GM21360 (cell line): ENCODE results near the gene IL17REL.

Experiments
- ATAC-seq: cut with Tn5 transposase; IDR thresholded peaks from one replicate; pipeline ENCODE4 v1.9.1; 2021; ENCODE audit warnings: mild to moderate bottlenecking, moderate library complexity; ENCODE audit not compliant: unreplicated experiment

Gene IL17REL

DNA sequence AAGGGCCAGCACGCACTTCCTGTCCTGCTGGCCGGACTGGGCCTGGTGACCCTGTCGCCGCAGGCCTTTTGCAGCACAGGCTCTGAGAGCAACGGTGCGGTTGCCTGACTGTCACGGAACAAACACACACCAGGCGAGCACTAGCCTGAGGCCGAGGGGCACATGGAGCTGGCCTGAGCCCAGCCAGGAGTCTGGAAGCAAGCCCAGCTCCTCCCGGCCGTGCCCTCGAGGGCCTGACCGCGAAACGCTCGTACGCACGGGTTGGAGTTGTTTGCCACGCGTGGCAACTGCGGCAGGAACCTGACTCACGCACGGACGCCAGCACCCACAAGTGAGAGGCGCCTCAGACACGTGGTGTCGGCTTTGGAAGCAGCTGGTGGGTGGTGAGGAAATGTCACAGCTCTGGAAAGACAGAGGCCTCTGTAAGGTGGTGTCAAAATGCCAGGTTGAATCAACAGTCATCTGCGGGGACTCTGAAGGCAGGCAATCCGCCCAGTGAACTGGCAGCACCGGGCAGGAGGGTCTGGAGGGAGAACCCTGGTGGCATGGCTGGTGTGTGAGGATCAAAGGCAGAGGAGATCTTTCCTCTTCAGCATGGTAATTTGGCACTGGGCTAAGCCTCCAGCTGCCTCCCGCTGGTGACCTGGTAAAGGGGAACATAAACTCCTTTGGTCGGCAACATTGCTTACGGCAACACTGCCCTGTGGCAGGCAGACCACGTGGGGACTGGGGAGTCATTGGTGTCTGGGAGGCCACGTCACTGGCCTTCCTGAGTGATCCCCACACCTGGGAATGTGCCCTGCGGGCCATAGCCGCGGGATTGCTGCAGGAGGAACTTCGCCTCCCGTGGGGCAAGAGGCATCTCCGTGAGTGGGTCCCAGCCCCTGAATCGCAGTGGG lies 15.3 kb upstream of the IL17REL start:
- no peak for ATAC-seq

GRCh38 chr22:50025993-50026392 lies 13.4 kb upstream of the IL17REL start:
- no peak for ATAC-seq

DNA sequence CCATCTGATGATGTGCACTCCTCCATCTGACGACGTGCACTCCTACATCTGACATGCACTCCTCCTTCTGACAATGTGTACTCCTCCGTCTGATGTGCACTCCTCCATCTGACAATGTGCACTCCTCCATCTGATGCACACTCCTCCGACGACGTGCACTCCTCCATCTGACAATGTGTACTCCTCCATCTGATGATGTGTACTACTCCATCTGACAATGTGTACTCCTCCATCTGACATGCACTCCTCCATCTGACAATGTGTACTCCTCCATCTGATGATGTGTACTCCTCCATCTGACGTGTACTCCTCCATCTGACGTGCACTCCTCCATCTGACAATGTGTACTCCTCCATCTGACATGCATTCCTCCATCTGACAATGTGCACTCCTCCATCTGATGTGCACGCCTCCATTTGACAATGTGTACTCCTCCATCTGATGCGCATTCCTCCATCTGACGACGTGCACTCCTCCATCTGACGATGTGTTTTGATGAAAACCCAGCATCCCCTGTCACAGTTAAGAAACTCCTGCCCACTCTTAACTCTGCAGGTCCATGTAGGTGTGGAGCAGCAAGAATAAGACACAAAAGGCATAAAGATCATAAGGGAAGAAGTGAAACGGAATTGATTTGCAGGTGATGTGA lies 9.7 kb upstream of the IL17REL start:
- ATAC-seq = no peak

DNA sequence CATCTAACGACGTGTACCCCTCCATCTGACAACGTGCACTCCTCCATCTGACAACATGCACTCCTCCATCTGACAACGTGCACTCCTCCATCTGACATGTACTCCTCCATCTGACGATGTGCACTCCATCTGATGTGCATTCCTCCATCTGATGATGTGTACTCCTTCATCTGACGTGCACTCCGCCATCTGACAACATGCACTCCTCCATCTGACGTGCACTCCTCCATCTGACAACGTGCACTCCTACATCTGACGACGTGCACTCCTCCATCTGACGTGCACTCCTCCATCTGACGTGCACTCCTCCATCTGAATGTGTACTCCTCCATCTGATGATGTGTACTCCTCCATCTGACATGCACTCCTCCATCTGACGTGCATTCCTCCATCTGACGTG lies 8.0 kb upstream of the IL17REL start:
- no peak for ATAC-seq

DNA sequence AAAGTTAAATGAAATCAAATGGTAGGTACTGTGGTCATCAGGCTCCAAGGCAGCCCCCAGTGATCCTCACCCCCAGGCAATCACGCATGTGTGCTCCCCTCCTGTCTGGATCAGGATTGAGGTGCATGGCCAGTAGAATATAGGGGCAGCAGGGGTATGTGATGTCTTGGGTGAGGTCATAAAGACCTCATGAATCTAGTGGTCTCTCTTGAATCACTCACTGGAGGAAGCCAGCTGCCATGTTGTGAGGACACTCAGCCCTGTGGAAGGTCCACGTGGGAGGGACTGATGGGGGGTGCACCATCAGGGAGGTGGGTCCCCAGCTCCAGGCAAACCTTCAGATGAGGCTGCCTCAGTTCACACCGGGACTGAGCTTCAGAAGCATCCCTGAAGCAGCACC lies 6.8 kb upstream of the IL17REL start:
- no peak for ATAC-seq

- ATAC-seq = no peak
Observed at GRCh38 chr22:50018608-50019285, 6.2 kb upstream of the IL17REL start.

DNA sequence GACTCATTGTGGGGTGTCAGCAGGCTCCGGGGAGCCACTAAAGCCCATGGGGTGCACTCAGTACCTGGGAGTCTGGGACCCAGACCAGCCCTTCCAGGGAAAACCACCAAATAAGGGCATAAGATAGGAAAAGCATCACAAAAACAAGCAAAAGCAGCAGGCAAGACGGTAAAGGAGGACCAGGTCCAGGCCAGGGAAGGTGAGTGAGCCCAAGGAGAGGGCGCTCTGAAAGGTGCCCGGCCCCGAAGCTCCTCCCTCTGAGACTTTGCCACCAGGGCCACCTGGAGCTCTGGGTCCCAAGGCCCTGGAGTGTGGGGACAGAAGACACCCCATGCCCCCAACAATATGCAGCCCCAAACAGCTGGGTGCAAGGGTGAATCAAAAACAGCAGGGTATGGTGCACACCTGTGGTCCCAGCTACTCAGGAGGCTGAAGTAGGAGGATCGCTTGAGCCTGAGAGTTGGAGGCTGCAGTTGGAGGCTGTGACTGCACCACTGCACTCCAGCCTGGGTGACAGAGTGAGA lies 5.2 kb upstream of the IL17REL start:
- no peak for ATAC-seq

GRCh38 chr22:50016988-50017700 lies 4.6 kb upstream of the IL17REL start:
- no peak for ATAC-seq

- ATAC-seq = no peak
Observed at GRCh38 chr22:50016308-50016987, 3.9 kb upstream of the IL17REL start.

DNA sequence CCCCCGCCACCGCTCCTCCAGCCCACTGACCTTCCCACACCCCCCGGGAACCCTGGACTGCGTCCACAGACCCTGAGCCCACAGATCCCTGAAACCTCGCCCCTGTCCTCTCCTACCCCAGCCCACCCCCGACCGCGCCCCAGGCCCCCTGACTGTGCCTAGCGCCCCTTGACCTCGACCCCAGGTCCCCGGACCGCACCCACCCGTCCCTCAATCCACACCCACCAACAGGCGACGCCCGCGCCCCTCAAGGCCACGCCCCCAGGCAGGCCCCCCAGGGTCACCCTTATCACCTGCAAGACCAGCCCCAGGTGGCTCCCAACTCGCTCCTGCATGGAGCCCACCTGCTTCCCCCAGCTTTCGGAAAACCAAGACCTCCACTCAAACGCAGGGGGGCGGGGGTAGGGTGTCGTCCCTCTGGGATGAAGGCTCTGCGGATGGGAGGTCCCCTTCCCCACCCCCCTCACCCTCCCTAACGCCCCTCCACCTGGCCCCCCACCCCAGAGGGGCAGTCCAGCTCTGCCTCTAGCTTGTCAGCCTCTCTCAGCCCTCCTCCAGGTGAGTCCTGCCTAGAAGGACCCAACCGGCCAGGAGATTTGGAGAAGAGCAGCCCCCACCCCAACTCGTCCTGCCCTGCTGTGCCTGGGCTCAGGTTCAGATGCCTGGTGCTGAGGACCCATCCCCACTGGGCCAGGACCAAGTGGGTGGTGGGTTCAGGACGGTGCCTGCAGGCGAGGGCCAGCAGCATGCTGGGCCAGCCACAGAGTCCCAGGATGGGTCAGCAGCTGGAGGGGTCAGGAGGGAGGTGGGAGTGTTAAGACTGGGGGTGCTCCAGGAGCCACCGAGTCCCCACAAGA lies 3.1 kb upstream of the IL17REL start:
- no peak for ATAC-seq

DNA sequence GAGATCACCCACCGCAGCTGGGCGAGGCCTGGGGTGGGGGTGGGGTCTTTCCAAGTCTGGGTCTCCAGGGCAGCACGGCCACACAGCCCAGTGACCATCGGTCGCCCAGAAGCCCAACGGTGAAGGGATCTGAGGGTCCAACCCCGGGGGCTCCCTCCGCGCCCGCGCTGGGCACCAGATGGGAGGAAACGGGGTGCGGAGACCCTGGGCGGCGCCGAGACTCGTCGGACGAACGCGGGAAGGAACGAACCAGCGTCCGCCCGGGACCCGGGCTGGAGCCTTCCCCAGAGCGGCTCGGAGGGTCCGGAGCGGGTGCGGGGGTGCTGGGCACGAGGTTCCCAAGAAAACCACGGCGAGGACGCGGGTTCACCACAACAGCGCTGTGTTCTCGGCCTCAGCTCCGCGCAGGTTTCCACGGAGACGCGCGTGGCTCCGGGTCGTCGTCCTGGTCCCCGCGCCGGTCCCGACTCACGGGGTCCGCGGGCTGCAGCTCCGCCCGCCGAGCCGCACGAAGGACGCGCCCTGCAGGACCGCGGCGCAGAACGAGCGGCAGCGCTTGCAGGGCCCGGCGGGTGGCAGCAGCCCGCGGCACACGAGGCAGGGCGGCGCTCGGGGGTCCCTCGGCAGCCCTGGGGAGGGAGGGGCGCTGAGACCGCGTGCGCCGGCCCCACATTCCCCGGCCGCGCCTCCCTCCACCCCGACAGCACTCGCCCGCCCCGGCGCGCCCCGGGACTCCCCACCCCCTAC lies 2.3 kb upstream of the IL17REL start:
- ATAC-seq = no peak

DNA sequence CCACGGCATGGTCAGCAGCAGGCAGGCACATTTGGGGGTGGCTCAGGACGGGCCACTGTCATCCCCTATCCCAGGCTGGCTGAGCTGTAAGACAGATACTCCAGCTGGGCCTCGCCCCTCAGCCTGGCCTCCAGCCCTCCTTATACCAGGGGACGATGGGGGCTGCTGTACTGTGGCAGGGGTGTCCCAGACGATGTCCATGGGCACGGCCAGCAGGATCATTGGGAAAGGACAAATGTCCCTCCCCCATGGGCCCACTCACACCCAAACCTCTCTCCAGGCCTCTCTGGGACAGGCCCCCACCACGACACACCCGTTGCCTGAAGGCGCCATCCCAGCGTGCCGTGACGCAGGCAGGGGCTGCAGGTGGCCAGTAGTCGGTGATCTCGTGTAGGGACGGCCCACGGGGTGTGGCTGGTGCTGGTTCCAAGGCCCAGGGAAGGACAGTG lies 1.5 kb upstream of the IL17REL start:
- no peak for ATAC-seq

- no peak for ATAC-seq
Observed at GRCh38 chr22:50011447-50012210, 936 bp downstream of the IL17REL start.

DNA sequence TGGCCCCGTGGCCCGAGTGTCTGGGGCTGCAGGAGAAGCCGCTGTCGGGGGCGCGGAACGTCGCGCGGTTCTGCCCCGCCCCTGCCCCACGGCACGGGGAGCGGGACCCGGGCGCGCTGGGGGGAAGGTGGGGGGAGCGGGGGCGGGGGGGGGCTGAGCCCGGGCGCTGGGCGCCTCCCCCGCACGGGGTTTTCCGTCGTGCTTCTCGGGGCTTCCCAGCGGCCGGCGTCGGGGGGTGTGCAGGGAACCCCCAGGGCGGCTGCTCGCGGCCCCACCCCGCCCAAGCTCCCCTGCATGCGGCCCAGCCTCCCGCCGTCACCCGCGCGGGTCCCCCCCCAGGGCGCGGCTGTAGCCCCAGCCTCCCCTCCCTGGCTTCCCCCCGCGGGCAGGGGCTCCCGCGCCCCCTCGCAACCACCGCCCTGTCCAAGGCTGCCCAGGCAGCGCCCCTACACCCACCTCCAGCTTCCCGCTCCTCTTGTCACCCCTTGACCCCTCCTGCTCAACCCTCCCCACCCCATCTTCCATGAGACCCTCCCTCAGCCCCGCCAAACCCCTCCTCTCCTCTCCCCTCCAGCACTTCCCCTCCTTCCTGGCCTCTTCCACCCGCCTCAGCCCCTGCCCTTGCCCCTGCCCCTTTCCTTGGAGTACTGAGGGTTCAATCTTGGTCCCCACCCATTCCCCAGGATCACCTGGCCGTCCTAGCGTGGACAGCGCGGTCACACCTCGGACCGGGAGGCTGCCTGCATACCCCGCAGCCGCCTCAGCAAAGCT lies 1.7 kb downstream of the IL17REL start:
- no peak for ATAC-seq

GRCh38 chr22:50009765-50010675 lies 2.5 kb downstream of the IL17REL start:
- ATAC-seq = no peak

DNA sequence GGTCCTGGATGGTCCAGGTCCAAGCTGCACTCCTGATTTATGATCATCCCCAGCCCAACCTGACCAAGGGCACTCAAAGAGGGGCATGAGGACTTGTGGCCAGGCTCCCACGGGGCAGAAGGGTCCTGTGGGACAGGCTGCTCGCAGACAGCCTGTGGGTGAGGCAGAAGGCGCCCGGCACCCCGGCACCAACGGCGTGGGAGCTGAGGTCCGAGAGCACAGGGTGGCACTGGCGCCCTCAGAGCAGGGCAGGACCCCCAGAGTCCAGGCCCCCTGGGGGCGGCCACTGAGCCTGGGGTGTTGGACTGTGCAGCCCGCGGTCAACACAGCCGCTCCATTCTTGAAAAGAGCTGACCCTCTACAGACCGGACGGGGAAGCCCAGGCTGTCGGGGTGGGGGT lies 3.3 kb downstream of the IL17REL start:
- ATAC-seq = no peak
